Measurements from ENCODE around the gene MASP2.
A peak's percentile ranks its signal among the peaks of the same experiment; 100 is the strongest.

The MASP2 gene

DNA sequence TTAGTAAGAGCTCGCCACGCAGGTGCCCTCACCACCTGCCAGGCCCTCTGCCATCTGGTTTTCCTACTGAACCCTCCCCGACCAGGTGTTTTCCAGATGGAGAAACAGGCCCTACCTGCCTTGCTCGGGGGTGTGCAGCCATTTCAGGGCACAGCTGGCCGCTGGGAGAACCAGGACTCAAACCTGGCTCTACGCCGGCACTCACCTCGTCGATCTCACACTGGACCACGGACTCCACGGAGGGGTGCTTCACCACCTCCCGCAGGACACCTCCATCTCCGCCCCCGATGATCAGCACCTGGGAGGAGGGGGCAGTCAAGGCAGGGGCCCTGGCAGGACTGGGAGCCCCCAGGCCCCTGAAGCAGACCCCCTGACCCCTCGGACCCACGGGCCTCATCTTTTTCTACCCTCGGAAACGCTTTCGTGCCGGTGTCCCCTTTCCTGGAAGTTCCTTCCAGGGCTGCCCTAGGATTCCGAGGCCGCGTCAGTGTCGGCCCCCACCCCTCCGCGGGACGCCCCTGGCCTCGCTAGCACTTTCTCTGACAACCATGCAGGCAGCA is 11.6 kb upstream of the MASP2 start:
- FAIRE-seq (no peak), DNase-seq (ENCODE audit: insufficient read length, low spot score) (no peak)
- no peak for TF ChIP-seq POU2F2 (IDR thresholded peaks at IDR 0.05; ENCODE audit: low read depth, low read length)
- TF ChIP-seq PAX5 (IDR thresholded peaks at IDR 0.05; ENCODE audit: insufficient read depth, low read length, severe bottlenecking), result no peak
- TF ChIP-seq TAF1 (IDR thresholded peaks at IDR 0.05; ENCODE audit: low read depth, low read length), result no peak
- TF ChIP-seq SPI1 (IDR thresholded peaks at IDR 0.05; ENCODE audit: low read depth, low read length), result no peak

DNA sequence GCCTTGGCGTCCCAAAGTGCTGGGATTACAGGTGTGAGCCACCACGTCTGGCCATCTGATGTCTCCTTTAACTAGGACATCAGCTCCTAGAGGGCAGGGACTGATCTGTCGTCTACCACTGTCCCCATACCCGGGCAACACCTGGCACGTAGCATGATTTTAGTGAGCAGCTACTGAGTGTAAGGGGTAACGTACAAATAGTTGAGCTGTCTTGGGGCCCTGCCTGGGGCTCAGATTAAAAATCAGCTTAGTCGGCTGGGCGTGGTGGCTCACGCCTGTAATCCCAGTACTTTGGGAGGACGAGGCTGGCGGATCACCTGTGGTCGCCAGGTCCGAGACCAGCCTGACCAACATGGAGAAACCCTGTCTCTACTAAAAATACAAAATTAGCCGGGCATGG is 11.0 kb upstream of the MASP2 start:
- no peak for DNase-seq (ENCODE audit: insufficient read length, low spot score)
- no peak for FAIRE-seq
- TF ChIP-seq TAF1 (IDR thresholded peaks at IDR 0.05; ENCODE audit: low read depth, low read length) (no peak), POLR2AphosphoS5 (IDR thresholded peaks at IDR 0.05; ENCODE audit: low read depth, low read length) (no peak), POLR2A (IDR thresholded peaks at IDR 0.05; ENCODE audit: low read depth, low read length) (no peak), POU2F2 (IDR thresholded peaks at IDR 0.05; ENCODE audit: low read depth, low read length) (no peak), SPI1 (IDR thresholded peaks at IDR 0.05; ENCODE audit: low read depth, low read length) (no peak), PAX5 (IDR thresholded peaks at IDR 0.05; ENCODE audit: insufficient read depth, low read length, severe bottlenecking) (no peak)

DNA sequence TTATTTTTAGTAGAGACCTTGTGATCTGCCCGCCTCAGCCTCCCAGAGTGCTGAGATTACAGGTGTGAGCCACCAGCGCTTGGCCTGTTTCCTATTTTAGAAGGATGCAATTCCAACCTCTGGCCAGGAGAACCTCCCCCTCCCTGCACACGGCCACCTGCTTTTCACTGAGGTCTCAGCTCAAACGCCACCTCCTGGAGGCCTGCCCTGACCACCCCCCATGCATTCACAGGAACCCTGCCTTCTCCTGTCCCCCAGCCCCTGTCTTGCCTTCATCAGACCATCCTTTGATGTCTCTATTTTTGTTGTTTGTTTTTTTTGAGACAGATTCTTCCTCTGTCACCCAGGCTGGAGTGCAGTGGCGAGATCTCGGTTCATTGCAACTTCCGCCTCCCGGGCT is 10.4 kb upstream of the MASP2 start:
- TF ChIP-seq SPI1 (IDR thresholded peaks at IDR 0.05; ENCODE audit: low read depth, low read length) (no peak), PAX5 (IDR thresholded peaks at IDR 0.05; ENCODE audit: insufficient read depth, low read length, severe bottlenecking) (no peak), POLR2AphosphoS5 (IDR thresholded peaks at IDR 0.05; ENCODE audit: low read depth, low read length) (no peak), POLR2A (IDR thresholded peaks at IDR 0.05; ENCODE audit: low read depth, low read length) (no peak), TAF1 (IDR thresholded peaks at IDR 0.05; ENCODE audit: low read depth, low read length) (no peak), POU2F2 (IDR thresholded peaks at IDR 0.05; ENCODE audit: low read depth, low read length) (no peak)
- DNase-seq (ENCODE audit: insufficient read length, low spot score) (no peak), FAIRE-seq (no peak)

DNA sequence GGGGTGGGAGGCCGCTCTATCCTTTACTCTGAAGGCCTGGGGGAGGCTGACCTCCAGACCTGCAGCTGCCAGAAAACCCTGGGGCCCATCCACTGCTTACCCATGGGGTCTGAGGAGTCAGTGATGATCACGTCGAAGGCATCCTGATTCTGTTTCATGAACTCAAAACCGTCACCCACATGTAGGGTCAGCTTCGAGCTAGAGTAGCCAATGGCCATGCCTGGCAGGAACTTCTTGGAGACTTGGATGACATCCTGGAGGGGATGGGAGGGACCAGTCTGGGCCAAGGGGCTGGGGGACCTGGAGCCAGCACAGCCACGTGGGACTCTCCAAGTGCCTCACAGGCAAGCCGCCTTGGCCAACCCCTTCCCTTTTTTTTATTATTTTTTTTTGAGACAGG is 9.5 kb upstream of the MASP2 start:
- DNase-seq (ENCODE audit: insufficient read length, low spot score), result no peak
- FAIRE-seq, result no peak
- no peak for TF ChIP-seq POU2F2 (IDR thresholded peaks at IDR 0.05; ENCODE audit: low read depth, low read length)
- no peak for TF ChIP-seq TAF1 (IDR thresholded peaks at IDR 0.05; ENCODE audit: low read depth, low read length)
- no peak for TF ChIP-seq SPI1 (IDR thresholded peaks at IDR 0.05; ENCODE audit: low read depth, low read length)
- TF ChIP-seq POLR2AphosphoS5 (IDR thresholded peaks at IDR 0.05; ENCODE audit: low read depth, low read length), result no peak
- TF ChIP-seq PAX5 (IDR thresholded peaks at IDR 0.05; ENCODE audit: insufficient read depth, low read length, severe bottlenecking), result no peak
- TF ChIP-seq POLR2A (IDR thresholded peaks at IDR 0.05; ENCODE audit: low read depth, low read length), result no peak

DNA sequence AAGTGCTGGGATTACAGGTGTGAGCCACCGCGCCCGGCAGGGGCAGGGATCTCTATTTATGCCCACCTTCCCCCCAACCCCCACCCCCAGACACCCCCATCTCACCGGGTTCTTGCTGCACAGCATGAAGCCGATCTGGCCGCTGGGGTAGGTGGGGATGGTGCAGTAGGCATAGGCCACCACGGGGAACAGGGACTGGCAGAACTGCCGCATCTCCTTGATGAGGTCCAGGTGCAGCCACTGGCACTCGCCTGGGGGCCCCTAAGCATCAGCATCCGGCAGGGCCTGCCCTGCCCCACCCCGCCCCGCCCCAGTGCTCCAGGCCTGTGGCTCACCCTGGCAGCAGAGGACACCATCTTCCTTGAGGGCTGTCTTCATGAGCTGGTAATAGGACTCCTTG is 8.6 kb upstream of the MASP2 start:
- no peak for FAIRE-seq

DNA sequence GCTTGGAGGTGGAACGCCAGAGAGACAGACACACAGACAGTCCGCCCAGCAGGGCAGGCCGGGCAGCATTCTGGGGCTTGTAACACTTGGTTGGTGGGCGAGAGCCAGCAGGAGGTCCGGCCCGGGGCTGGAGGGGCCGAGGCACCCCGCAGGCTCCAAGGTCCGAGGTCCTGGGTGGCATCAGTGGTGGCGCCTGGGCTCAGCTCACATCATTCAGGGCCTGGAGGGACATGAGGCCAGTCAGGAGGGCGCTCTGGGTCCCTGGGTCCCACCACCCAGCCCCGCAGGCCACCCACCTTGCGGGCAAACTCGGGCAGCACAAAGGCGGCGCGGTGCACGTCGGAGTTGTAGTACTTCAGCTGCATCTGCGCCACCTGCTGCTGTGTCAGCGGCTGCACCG is 7.6 kb upstream of the MASP2 start:
- DNase-seq (ENCODE audit: insufficient read length, low spot score) (no peak), FAIRE-seq (no peak)
- TF ChIP-seq POLR2AphosphoS5 (IDR thresholded peaks at IDR 0.05; ENCODE audit: low read depth, low read length), result no peak
- peak; percentile 12; the same call in 1 of the 2 replicates for TF ChIP-seq POLR2A (IDR thresholded peaks at IDR 0.05; ENCODE audit: low read depth, low read length)

More for the DNA sequence above, 8.6 kb upstream of the MASP2 start:
- DNase-seq (ENCODE audit: insufficient read length, low spot score), result no peak
- TF ChIP-seq PAX5 (IDR thresholded peaks at IDR 0.05; ENCODE audit: insufficient read depth, low read length, severe bottlenecking), result no peak
- no peak for TF ChIP-seq POLR2AphosphoS5 (IDR thresholded peaks at IDR 0.05; ENCODE audit: low read depth, low read length)
- no peak for TF ChIP-seq SPI1 (IDR thresholded peaks at IDR 0.05; ENCODE audit: low read depth, low read length)
- TF ChIP-seq POLR2A (IDR thresholded peaks at IDR 0.05; ENCODE audit: low read depth, low read length), result no peak
- no peak for TF ChIP-seq TAF1 (IDR thresholded peaks at IDR 0.05; ENCODE audit: low read depth, low read length)
- TF ChIP-seq POU2F2 (IDR thresholded peaks at IDR 0.05; ENCODE audit: low read depth, low read length), result no peak

DNA sequence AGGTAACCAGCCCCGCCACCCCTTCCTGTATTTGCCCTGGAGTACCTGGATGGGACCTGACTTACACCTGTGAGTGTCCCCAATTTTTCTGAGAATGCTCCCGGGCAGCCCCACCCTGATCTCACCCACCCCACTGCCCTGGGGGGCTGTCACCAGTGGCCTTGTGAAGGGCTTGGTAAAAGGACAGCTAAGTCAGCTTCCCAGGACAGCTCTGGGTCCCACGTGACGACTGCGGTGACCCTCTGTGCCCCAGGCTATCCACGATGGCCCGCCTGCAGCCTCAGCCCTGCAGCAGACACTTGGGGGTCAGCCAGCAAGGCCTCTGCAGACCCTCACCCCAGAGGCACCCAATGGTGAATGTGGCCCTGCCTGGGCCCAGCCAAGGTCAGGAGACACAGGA is 7.1 kb upstream of the MASP2 start:
- FAIRE-seq (no peak), DNase-seq (ENCODE audit: insufficient read length, low spot score) (no peak)
- TF ChIP-seq SPI1 (IDR thresholded peaks at IDR 0.05; ENCODE audit: low read depth, low read length) (no peak), TAF1 (IDR thresholded peaks at IDR 0.05; ENCODE audit: low read depth, low read length) (no peak), POLR2AphosphoS5 (IDR thresholded peaks at IDR 0.05; ENCODE audit: low read depth, low read length) (no peak), PAX5 (IDR thresholded peaks at IDR 0.05; ENCODE audit: insufficient read depth, low read length, severe bottlenecking) (no peak), POLR2A (IDR thresholded peaks at IDR 0.05; ENCODE audit: low read depth, low read length) (no peak), POU2F2 (IDR thresholded peaks at IDR 0.05; ENCODE audit: low read depth, low read length) (no peak)

DNA sequence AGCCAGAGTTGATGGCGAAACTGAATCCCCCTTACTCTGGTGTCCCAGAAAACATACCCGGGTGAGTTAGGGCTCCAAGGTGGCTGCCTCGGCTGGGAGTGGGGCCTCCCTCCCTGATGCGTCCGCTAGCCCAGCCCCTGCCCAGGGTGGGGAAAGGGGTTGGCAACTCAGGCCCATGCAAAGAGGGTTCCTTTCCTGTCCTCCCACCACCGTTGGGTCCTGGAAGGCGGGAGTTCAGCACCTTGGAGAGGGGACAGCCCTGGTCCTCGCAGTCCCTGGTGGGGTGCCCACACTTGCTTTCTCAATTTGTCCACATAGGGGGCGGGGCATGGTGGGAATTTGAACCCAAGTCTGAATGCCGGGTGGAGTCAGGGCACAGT is 6.7 kb upstream of the MASP2 start:
- FAIRE-seq (peak; percentile 40), DNase-seq (ENCODE audit: insufficient read length, low spot score) (no peak)
- TF ChIP-seq PAX5 (IDR thresholded peaks at IDR 0.05; ENCODE audit: insufficient read depth, low read length, severe bottlenecking) (no peak), POU2F2 (IDR thresholded peaks at IDR 0.05; ENCODE audit: low read depth, low read length) (no peak), POLR2AphosphoS5 (IDR thresholded peaks at IDR 0.05; ENCODE audit: low read depth, low read length) (no peak), SPI1 (IDR thresholded peaks at IDR 0.05; ENCODE audit: low read depth, low read length) (no peak), POLR2A (IDR thresholded peaks at IDR 0.05; ENCODE audit: low read depth, low read length) (no peak), TAF1 (IDR thresholded peaks at IDR 0.05; ENCODE audit: low read depth, low read length) (no peak)

DNA sequence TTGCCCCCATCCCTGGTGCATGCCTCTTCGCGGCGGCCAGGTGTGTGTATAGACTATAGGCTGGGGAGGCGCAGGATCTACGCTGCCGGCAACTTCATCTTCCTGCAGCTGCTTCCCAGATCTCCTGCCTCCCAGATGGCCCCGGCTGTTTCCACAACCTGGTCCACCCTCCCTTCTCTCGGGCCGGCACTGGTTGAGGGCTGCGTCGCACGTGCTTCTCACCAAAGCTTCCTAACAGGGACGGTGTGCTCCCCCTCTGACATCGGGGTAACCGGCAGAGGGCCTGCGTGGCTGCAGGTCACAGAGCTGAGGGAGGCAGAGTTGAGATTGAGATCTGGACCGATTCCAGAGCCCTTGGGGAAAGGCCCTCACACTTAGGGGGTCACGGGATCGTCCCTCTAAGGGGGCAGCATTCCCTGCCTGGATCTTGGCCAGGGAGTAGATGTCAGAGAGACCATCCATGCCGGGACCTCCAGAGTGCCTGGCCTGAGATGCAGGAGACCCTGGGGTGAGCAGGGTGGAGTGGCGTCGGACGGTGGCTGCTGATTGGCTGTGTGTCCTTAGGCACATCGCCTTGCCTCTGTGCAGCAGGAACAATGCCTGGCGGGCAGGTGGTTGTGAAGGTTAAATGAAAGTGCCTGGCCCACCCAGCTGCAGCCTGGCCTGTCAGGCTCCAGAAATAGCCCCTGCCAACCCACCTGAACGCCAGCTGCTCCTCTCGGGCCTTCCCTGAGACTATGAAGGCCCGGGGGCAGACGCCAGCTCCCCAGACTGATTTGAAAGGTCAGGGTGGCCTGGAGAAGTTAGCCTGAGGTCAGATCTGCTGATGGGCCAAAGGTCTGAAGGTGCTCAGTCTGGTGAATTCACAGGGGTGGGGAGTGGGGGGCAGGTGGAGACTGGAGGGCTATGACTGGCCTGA is 6.1 kb upstream of the MASP2 start:
- FAIRE-seq (peak; percentile 13), DNase-seq (ENCODE audit: insufficient read length, low spot score) (no peak)
- TF ChIP-seq POLR2AphosphoS5 (IDR thresholded peaks at IDR 0.05; ENCODE audit: low read depth, low read length), result no peak; the same call in 1 of the 2 replicates
- TF ChIP-seq PAX5 (IDR thresholded peaks at IDR 0.05; ENCODE audit: insufficient read depth, low read length, severe bottlenecking), result no peak
- no peak for TF ChIP-seq POU2F2 (IDR thresholded peaks at IDR 0.05; ENCODE audit: low read depth, low read length)
- no peak for TF ChIP-seq POLR2A (IDR thresholded peaks at IDR 0.05; ENCODE audit: low read depth, low read length)
- no peak for TF ChIP-seq SPI1 (IDR thresholded peaks at IDR 0.05; ENCODE audit: low read depth, low read length)
- no peak for TF ChIP-seq TAF1 (IDR thresholded peaks at IDR 0.05; ENCODE audit: low read depth, low read length)

Measured in GM12891 (cell line).